Epithelial cell of esophagus (primary cell): ENCODE results near the gene AP1M2.

ENCODE experiments used
- DNase-seq: peaks from one replicate; pipeline ENCODE4 v3.0.0; 2010; ENCODE audit warnings: low read depth
- H3K4me3 ChIP-seq: 2 replicates; pipeline ENCODE4 v1.5.1; 2011; ENCODE audit warnings: mild to moderate bottlenecking, low read length, control low read depth
- TF ChIP-seq, protein P1 (sequence below): IDR thresholded peaks from 2 replicates; pipeline ENCODE4 v1.5.1; 2011; ENCODE audit warnings: low read depth, mild to moderate bottlenecking, low read length, control low read depth, inconsistent platforms; ENCODE audit not compliant: insufficient read depth; ENCODE audit errors: missing control alignments

Gene AP1M2

DNA sequence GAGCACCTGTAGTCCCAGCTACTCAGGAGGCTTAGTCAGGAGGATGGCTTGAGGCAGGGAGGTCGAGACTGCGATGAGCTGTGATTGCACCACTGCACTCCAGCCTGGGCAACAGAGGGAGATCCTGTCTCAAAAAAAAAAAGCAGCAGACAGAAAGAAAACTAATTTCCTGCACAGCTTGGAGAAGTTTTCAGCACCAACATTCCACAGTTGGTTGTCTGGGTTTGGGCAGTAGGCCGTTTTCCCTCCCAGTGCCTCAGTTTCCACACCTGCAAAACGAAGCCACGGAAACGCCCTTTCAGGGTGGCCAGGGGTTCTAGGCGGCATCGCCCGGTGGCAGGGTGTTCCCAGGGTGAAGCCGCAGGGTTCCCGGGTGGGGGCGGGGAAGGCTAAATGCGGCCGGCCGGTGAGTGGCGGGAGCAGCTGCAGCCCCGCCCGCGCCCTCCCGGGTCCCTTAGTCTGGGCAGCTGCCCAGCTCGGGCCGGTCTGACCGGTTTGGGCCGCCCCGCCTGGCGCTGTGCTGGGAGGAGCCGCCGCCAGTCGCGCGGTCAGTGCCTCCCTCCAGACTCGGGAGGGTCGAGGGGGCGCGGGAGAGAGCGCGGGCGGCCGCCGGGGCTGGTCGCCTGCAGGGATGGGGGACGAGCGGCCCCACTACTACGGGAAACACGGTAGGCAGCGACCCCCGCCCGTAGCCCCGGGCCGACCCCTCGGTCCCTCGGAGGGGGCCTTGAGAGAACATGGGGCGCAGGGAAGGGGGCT, 38.1 kb upstream of the AP1M2 start, which contains the start of gene SLC44A2:
TSS of gene SLC44A2 (plus strand) at position 551 of the 759 bp plus-strand sequence. CDS start at position 632, 81 bp downstream.
- TF ChIP-seq, protein P1, sequence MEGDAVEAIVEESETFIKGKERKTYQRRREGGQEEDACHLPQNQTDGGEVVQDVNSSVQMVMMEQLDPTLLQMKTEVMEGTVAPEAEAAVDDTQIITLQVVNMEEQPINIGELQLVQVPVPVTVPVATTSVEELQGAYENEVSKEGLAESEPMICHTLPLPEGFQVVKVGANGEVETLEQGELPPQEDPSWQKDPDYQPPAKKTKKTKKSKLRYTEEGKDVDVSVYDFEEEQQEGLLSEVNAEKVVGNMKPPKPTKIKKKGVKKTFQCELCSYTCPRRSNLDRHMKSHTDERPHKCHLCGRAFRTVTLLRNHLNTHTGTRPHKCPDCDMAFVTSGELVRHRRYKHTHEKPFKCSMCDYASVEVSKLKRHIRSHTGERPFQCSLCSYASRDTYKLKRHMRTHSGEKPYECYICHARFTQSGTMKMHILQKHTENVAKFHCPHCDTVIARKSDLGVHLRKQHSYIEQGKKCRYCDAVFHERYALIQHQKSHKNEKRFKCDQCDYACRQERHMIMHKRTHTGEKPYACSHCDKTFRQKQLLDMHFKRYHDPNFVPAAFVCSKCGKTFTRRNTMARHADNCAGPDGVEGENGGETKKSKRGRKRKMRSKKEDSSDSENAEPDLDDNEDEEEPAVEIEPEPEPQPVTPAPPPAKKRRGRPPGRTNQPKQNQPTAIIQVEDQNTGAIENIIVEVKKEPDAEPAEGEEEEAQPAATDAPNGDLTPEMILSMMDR: no peak
- H3K4me3 ChIP-seq: peak within 1 kb of the TSS; percentile 83
- peak; percentile 85 for DNase-seq

DNA sequence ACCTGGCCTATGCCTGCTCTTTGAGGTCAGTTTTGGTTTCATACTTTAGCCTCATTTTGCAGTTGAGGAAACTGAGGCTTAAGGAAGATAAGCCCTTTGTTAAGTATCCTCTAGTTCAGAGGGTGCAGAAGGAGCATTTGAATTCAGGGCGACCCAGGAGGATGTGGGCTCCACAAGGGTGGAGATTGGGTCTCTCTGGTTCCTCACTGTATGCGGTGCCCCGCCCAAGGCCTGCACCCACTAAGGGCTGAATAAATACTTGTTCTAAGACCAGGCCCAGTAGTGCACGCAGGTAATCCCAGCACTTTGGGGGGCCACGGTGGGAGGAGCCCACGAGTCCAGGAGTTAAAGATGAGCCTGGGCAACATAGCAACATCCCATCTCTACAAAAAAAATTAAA, 37.5 kb upstream of the AP1M2 start:
- H3K4me3 ChIP-seq: no peak overlapping the region
- no peak for DNase-seq

GRCh38 chr19:10621966-10622365, 34.9 kb upstream of the AP1M2 start:
- DNase-seq: no peak
- no peak overlapping the region for H3K4me3 ChIP-seq
- TF ChIP-seq, protein P1: no peak

More for the DNA sequence above, 37.5 kb upstream of the AP1M2 start:
- TF ChIP-seq, protein P1: no peak

DNA sequence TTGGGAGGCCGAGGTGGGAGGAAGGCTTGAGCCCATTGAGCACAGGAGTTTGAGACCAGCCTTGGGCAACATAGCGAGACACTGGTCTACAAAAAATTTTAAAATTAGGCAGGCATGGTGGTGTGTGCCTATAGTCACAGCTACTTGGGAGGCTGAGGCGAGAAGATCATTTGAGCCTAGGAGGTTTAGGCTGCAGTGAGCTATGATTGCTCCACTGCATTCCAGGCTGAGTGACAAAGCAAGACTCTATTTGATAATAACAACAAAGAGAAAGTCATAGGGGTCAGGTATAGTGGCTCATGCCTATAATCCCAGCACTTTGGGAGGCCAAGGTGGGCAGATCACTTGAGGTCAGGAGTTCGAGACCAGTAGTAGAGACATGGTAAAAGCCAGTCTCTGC, 33.7 kb upstream of the AP1M2 start:
- DNase-seq: peak; percentile 54
- TF ChIP-seq, protein P1: no peak
- H3K4me3 ChIP-seq: no peak overlapping the region

DNA sequence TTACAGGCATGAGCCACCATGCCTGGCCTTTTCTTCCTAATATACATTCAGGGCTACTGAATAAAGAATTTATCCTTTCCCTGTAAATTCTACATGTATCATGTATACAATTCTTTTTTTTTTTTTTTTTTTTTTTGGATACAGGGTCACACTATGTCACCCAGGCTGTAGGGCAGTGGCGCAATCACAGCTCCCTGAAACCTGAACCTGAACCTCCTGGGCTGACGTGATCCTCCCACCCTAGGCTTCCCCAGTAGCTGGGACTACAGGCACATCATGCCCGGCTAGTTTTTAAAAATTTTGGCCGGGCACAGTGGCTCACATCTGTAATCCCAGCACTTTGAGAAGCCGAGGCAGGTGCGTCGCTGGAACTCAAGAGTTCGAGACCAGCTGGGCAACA, 31.7 kb upstream of the AP1M2 start:
- DNase-seq: no peak
- TF ChIP-seq, protein P1: no peak
- H3K4me3 ChIP-seq: no peak overlapping the region

DNA sequence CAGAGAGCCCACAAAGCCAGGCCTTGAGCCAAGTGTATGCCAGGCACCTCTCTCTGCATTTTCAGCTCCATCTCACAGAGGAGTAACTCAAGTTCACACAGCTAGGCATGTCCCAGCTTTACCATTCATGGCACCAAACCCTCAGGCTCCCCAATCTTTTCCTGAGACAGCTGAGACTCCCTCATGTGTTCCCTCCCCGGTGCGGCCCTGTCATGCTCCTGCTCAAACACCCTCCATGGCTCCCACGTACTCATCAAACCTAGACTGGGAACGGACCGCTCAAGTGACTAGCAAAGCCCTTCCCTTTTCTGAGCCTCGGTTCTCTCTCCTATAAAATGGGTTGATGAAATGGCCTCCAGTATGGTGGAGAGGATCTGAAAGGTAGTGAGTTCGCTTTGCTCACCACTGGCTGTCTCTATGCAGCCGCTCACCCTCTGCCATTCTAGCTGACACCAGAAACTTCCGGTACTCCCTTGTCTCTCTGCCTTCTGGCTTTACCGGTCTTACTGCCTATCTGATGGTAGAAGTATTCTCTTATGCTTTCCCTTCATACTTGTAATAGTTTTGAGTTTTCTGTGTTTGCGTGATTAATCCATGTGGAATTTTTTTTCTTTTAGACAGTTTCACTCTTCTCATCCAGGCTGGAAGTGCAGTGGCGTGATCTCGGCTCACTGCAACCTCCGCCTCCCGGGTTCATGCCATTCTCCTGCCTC, 30.5 kb upstream of the AP1M2 start:
- DNase-seq: peak; percentile 91
- H3K4me3 ChIP-seq: no peak overlapping the region

More for the DNA sequence above, 30.5 kb upstream of the AP1M2 start:
- TF ChIP-seq, protein P1: no peak
